GM23338 (cell line): ENCODE data around the gene RUSF1.

ENCODE experiments used
- CREB1 ChIP-seq: fragments of 250-450 bp; sonication (Bioruptor Pico); IDR thresholded peaks from 2 replicates; pipeline ENCODE4 v1.5.0; 2020; ENCODE audit warnings: low read depth, mild to moderate bottlenecking, moderate library complexity
- EZH2 ChIP-seq: fragments of 200-600 bp; sonication (generic); IDR thresholded peaks from one replicate; pipeline ENCODE4 v1.8.0; 2017; ENCODE audit warnings: antibody characterized with exemption, mild to moderate bottlenecking, low read depth; ENCODE audit not compliant: unreplicated experiment
- EZH2phosphoT487 ChIP-seq: fragments of 200-600 bp; sonication (generic); IDR thresholded peaks from one replicate; pipeline ENCODE4 v1.8.1; 2018; ENCODE audit warnings: antibody characterized with exemption; ENCODE audit not compliant: unreplicated experiment
- JUNB ChIP-seq: IDR thresholded peaks from one replicate; pipeline ENCODE4 v1.6.1; 2016; ENCODE audit warnings: antibody characterized with exemption; ENCODE audit not compliant: unreplicated experiment
- NANOG ChIP-seq: IDR thresholded peaks from 2 replicates; pipeline ENCODE4 v1.6.1; 2016; ENCODE audit warnings: antibody characterized with exemption, borderline replicate concordance
- POLR2AphosphoS5 ChIP-seq: IDR thresholded peaks from 2 replicates; pipeline ENCODE4 v1.6.1; 2016; ENCODE audit warnings: antibody characterized with exemption, low read depth
- STAT1 ChIP-seq: IDR thresholded peaks from one replicate; pipeline ENCODE4 v1.6.1; 2016; ENCODE audit warnings: antibody characterized with exemption; ENCODE audit not compliant: unreplicated experiment
- TF ChIP-seq, protein P1 (sequence below), 2 experiments: fragments of 200-600 bp in 1 of 2; sonication (generic) in 1 of 2; conservative IDR thresholded peaks; 2 replicates each; pipeline versions ENCODE4 v1.5.1 to v1.6.1; 2016 to 2017; ENCODE audit warnings: antibody characterized with exemption in 2 of 2, low read depth in 2 of 2, mild to moderate bottlenecking in 2 of 2, moderate library complexity in 1 of 2
- TF ChIP-seq, protein P2 (sequence below): IDR thresholded peaks from one replicate; pipeline ENCODE4 v1.6.1; 2018; ENCODE audit warnings: antibody characterized with exemption; ENCODE audit not compliant: unreplicated experiment
- TF ChIP-seq, protein P3 (sequence below): IDR thresholded peaks from 2 replicates; pipeline ENCODE4 v1.6.1; 2016; ENCODE audit warnings: antibody characterized with exemption

DNA sequence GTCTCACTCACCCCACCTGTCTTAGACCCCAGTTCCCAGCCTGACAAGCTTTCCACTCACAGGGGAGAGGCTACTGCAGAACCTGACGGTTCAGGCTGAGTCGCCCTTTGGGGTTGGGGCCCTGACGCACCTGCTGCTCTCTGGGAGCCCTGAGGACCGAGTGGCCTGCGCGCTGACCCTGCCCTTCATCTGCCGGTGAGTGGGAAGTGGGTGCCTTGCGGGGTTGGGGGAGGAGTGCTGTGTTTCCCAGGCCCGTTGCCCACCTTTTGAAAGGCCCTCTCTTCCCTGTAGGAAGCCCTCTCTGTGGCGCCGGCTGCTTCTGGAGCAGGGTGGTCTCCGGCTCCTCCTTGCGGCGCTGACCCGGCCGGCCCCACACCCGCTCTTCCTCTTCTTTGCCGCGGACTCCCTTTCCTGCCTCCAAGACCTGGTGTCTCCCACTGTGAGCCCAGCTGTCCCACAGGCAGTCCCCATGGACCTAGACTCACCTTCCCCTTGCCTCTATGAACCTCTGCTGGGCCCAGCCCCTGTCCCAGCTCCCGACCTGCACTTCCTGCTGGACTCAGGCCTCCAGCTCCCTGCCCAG, 42.3 kb downstream of the RUSF1 start:
- TF ChIP-seq, protein P1, sequence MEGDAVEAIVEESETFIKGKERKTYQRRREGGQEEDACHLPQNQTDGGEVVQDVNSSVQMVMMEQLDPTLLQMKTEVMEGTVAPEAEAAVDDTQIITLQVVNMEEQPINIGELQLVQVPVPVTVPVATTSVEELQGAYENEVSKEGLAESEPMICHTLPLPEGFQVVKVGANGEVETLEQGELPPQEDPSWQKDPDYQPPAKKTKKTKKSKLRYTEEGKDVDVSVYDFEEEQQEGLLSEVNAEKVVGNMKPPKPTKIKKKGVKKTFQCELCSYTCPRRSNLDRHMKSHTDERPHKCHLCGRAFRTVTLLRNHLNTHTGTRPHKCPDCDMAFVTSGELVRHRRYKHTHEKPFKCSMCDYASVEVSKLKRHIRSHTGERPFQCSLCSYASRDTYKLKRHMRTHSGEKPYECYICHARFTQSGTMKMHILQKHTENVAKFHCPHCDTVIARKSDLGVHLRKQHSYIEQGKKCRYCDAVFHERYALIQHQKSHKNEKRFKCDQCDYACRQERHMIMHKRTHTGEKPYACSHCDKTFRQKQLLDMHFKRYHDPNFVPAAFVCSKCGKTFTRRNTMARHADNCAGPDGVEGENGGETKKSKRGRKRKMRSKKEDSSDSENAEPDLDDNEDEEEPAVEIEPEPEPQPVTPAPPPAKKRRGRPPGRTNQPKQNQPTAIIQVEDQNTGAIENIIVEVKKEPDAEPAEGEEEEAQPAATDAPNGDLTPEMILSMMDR (conservative IDR thresholded peaks at IDR 0.05; ENCODE audit: low read depth in 2 of 2), result no peak
- TF ChIP-seq POLR2AphosphoS5, result no peak
- no peak for TF ChIP-seq EZH2
- TF ChIP-seq, protein P2, sequence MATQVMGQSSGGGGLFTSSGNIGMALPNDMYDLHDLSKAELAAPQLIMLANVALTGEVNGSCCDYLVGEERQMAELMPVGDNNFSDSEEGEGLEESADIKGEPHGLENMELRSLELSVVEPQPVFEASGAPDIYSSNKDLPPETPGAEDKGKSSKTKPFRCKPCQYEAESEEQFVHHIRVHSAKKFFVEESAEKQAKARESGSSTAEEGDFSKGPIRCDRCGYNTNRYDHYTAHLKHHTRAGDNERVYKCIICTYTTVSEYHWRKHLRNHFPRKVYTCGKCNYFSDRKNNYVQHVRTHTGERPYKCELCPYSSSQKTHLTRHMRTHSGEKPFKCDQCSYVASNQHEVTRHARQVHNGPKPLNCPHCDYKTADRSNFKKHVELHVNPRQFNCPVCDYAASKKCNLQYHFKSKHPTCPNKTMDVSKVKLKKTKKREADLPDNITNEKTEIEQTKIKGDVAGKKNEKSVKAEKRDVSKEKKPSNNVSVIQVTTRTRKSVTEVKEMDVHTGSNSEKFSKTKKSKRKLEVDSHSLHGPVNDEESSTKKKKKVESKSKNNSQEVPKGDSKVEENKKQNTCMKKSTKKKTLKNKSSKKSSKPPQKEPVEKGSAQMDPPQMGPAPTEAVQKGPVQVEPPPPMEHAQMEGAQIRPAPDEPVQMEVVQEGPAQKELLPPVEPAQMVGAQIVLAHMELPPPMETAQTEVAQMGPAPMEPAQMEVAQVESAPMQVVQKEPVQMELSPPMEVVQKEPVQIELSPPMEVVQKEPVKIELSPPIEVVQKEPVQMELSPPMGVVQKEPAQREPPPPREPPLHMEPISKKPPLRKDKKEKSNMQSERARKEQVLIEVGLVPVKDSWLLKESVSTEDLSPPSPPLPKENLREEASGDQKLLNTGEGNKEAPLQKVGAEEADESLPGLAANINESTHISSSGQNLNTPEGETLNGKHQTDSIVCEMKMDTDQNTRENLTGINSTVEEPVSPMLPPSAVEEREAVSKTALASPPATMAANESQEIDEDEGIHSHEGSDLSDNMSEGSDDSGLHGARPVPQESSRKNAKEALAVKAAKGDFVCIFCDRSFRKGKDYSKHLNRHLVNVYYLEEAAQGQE, result no peak
- no peak for TF ChIP-seq EZH2phosphoT487
- no peak for TF ChIP-seq CREB1 (CRISPR knock-in tag)
- TF ChIP-seq, protein P3, sequence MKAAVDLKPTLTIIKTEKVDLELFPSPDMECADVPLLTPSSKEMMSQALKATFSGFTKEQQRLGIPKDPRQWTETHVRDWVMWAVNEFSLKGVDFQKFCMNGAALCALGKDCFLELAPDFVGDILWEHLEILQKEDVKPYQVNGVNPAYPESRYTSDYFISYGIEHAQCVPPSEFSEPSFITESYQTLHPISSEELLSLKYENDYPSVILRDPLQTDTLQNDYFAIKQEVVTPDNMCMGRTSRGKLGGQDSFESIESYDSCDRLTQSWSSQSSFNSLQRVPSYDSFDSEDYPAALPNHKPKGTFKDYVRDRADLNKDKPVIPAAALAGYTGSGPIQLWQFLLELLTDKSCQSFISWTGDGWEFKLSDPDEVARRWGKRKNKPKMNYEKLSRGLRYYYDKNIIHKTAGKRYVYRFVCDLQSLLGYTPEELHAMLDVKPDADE, result no peak
- no peak for TF ChIP-seq JUNB
- no peak for TF ChIP-seq STAT1
- no peak for TF ChIP-seq NANOG
